Testis (tissue), 3 donors: ENCODE data around the gene OR51B2. TPM values are rescaled to one million over a fixed set of nuclear protein-coding genes. Genes with fewer than 3 reads are reported as not detected.
"Not testable (repeated sequence)": the region's sequence is repeated elsewhere in the genome, so short reads cannot be mapped to it uniquely, and the experiment has no call there.

Experiments used
- DNase-seq: peaks from one replicate; pipeline ENCODE4 v3.0.0-alpha.2; 2019
- H3K27ac ChIP-seq, 2 donors: fragments of 200-600 bp; sonication (generic); one replicate each; pipeline ENCODE4 v1.5.1; 2019
- H3K27me3 ChIP-seq: fragments of 200-600 bp; sonication (generic); one replicate; pipeline ENCODE4 v1.5.1; 2019
- H3K36me3 ChIP-seq: fragments of 200-600 bp; sonication (generic); one replicate; pipeline ENCODE4 v1.5.1; 2017; ENCODE audit warnings: low read depth; ENCODE audit errors: missing control alignments
- H3K4me1 ChIP-seq: fragments of 200-600 bp; sonication (generic); one replicate; pipeline ENCODE4 v1.5.1; 2019
- H3K4me3 ChIP-seq, 2 donors: fragments of 200-600 bp; sonication (generic); one replicate each; pipeline ENCODE4 v1.5.1; 2017 to 2019
- H3K9me3 ChIP-seq: fragments of 200-600 bp; sonication (generic); one replicate; pipeline ENCODE4 v1.5.1; 2017
- POLR2A ChIP-seq: fragments of 450-650 bp; IDR thresholded peaks from one replicate; pipeline ENCODE4 v1.6.1; 2017; ENCODE audit warnings: antibody characterized with exemption, mild to moderate bottlenecking, moderate library complexity
- WGBS, 2 donors: methylation state at CpG; one replicate each; pipeline ENCODE4 v1.1.5; 2018; 5-methylcytosine and 5-hydroxymethylcytosine counted together
- intact Hi-C: fragments of 100-400 bp; cut with DNase I; formaldehyde crosslinking; loops from one replicate; pipeline ENCODE4 v1.15.1; 2023; ENCODE audit warnings: low total_unique reads
- polyA plus RNA-seq: library from polyadenylated mRNA; stranded (reverse); fragments of 350-450 nt; fragmentation: Illumina TruSeq; extraction: RNeasy Lipid Tissue Mini Kit (QIAGEN cat#74804); gene quantifications from one replicate; pipeline ENCODE4 v1.2.3, GENCODE V29; 2014; ENCODE audit warnings: low read depth, low replicate concordance; ENCODE audit not compliant: insufficient read depth
- total RNA-seq, 2 donors: library from RNA; depleted of rRNA; stranded (reverse); fragments of >200 nt; gene quantifications; one replicate each; pipeline ENCODE4 v1.2.3, GENCODE V29; 2016
- TF ChIP-seq, protein P1 (sequence below), 3 experiments: fragments of 450-650 bp in 2 of 3; fragments of 200-600 bp in 1 of 3; sonication (generic) in 1 of 3; IDR thresholded peaks; one replicate each; pipeline ENCODE4 v1.5.1; 2016 to 2019; ENCODE audit warnings: antibody characterized with exemption in 3 of 3, mild to moderate bottlenecking in 2 of 3, moderate library complexity in 1 of 3

The OR51B2 gene
- total and polyA plus RNA-seq, 3 donors from 2014 or later, result 0.74 TPM; not detected in 2

DNA sequence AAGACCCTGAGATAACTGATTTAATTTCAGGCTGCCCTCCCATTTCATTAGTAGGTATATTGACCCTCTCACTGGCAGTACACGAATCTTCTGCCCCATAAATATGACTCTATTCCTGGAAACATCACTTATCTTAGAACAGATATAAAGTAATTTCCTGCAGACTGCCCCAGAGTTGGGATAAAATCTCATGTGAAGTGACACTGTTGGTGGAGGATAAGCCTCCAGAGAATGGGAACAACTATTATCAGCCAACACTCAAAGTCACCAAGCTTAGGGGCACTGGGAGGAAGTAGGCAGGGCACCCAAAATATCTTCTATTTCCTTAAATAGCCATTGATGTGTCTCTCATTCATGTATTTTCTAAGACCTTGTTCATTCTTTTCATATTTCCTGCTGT, 11.1 kb upstream of the OR51B2 start:
- Histone ChIP-seq H3K4me1 (no peaks in the 10 kb centered on the region), H3K36me3 (no peaks in the 10 kb centered on the region), H3K27ac (no peak overlapping the region), H3K27me3 (no peaks in the 10 kb centered on the region), H3K4me3 (no peak overlapping the region), H3K9me3 (no peaks in the 10 kb centered on the region)
- DNase-seq, result no peak
- WGBS, 2 donors, result 40 to 54% methylated on average over 1 of the region's 1 CpG
- intact Hi-C loops, result no loop called here
- TF ChIP-seq, protein P1, sequence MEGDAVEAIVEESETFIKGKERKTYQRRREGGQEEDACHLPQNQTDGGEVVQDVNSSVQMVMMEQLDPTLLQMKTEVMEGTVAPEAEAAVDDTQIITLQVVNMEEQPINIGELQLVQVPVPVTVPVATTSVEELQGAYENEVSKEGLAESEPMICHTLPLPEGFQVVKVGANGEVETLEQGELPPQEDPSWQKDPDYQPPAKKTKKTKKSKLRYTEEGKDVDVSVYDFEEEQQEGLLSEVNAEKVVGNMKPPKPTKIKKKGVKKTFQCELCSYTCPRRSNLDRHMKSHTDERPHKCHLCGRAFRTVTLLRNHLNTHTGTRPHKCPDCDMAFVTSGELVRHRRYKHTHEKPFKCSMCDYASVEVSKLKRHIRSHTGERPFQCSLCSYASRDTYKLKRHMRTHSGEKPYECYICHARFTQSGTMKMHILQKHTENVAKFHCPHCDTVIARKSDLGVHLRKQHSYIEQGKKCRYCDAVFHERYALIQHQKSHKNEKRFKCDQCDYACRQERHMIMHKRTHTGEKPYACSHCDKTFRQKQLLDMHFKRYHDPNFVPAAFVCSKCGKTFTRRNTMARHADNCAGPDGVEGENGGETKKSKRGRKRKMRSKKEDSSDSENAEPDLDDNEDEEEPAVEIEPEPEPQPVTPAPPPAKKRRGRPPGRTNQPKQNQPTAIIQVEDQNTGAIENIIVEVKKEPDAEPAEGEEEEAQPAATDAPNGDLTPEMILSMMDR (IDR thresholded peaks at IDR 0.05), result no peak
- no peak for TF ChIP-seq POLR2A

DNA sequence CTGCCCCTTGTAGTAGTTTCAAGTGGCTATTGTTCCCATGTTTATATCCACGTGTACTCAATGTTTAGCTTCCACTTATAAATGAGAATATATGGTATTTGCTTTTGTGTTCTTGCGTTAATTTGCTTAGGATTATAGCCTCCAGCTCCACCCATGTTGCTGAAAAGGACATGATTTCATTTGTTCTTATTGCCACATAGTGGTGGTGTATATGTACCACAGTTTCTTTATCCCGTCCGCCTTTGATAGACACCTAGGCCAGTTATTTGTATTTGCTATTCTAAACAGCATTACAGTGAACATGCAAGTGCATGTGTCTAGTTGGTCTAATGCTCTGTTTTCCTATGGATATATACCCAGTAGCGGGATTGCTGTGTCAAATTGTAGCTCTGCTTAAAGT, 6.8 kb downstream of the OR51B2 start:
- Histone ChIP-seq H3K9me3 (no peaks in the 10 kb centered on the region), H3K27me3 (no peaks in the 10 kb centered on the region), H3K27ac (no peak overlapping the region), H3K36me3 (no peaks in the 10 kb centered on the region), H3K4me1 (no peaks in the 10 kb centered on the region), H3K4me3 (no peak overlapping the region)
- intact Hi-C loops, result no loop called here
- WGBS, 2 donors, result 68 to 76% methylated on average over 5 of the region's 5 CpGs
- TF ChIP-seq, protein P1 (IDR thresholded peaks at IDR 0.05), result no peak
- TF ChIP-seq POLR2A, result no peak
- DNase-seq, result no peak

DNA sequence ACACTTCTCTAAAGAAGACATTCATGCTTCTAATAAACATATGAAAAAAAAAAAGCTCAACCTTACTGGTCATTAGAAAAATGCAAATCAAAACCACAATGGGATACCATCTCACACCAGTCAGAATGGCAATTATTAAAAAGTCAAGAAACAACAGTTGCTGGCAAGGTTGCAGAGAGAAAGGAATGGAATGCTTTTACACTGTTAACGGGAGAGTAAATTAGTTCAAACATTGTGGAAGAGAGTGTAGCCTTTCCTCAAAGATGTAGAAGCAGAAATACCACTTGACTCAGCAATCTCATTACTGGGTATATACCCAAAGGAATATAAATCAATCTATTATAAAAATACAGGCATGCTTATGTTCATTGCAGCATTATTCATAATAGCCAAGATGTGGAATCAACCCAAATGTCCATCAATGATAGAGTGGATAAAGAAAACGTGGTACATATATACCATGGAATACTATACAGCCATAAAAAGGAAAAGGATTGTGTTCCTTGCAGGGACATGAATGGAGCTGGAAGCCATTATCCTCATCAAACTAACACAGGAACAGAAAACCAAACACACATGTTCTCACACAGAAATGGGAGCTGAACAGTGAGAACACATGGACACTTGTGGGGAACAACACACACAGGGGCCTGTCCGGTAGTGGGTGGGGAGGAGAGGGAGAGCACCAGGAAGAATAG, 10.6 kb downstream of the OR51B2 start:
- DNase-seq, H3K4me3 ChIP-seq, H3K9me3 ChIP-seq, intact Hi-C loops, H3K27ac ChIP-seq, H3K36me3 ChIP-seq, H3K4me1 ChIP-seq, H3K27me3 ChIP-seq: not testable (repeated sequence)
- 86 to 90% methylated on average over 3 of the region's 3 CpGs for WGBS, 2 donors

DNA sequence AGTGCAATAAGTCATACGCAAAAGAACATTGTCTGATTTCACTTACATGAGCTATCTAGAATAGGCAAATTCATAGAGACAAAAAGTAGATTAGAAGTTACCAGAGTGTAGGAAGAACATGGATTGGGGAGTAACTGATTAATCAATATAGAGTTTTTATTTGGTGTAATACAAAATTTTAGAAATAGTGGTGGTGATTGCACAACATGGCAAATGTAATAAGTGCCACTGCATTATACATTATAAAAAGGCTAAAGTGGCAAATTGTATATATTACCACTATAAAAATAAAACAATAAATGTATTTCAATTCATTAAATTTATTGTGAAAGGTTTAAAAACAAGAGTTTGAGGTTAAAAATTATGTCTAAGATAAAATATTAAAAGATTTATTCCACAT, 13.7 kb downstream of the OR51B2 start:
- H3K36me3 ChIP-seq, result no peaks in the 10 kb centered on the region
- H3K27me3 ChIP-seq, result no peaks in the 10 kb centered on the region
- no peak for DNase-seq
- intact Hi-C loops, result no loop called here
- H3K4me3 ChIP-seq, result no peak overlapping the region
- 84 to 98% methylated on average over 1 of the region's 1 CpG for WGBS, 2 donors
- no peak for TF ChIP-seq POLR2A
- TF ChIP-seq, protein P1 (IDR thresholded peaks at IDR 0.05), result no peak
- no peaks in the 10 kb centered on the region for H3K4me1 ChIP-seq
- H3K9me3 ChIP-seq, result no peaks in the 10 kb centered on the region
- no peak overlapping the region for H3K27ac ChIP-seq

DNA sequence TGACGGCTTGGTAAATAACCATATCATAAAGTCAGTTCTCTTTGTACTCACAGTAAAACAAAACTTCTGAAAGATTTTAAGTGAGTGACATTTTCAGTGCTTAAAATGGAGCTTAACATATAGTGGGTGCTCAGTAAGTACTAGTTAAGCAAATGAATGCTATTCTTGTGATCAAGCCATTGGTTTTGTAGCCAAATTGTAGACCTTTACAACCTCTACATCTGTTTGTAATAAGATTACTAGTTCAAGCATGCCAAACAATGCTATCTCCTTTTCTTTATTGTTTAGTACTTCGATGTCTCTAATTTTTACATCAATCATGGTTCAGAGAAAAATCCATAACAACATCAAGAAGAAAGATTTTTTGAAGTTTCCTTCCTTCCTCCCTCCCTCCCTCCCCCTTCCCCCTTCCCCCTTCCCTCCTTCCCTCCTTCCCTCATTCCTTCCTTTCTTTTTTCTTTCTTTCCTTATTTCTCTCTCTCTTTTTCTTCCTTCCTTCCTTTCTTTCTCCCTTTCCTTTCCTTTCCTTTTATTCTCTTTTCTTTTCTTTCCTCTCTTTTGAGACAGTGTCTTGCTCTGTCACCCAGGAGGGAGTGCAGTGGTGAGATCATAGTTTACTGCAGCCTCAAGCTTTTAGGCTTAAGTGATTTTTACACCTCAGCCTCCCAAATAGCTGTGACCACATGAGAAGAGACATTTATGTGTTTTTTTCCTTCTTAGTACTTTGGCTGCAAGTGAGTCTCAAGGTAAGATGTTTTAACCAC, 16.7 kb downstream of the OR51B2 start:
- 78 to 80% methylated on average over 2 of the region's 2 CpGs for WGBS, 2 donors
- Histone ChIP-seq H3K36me3 (no peaks in the 10 kb centered on the region), H3K27me3 (no peaks in the 10 kb centered on the region), H3K4me1 (no peaks in the 10 kb centered on the region), H3K9me3 (no peaks in the 10 kb centered on the region), H3K4me3 (no peak overlapping the region), H3K27ac (no peak overlapping the region)
- TF ChIP-seq POLR2A, result no peak
- TF ChIP-seq, protein P1 (IDR thresholded peaks at IDR 0.05), result no peak
- intact Hi-C loops, result no loop called here
- DNase-seq, result no peak
